Endothelial cell of umbilical vein (primary cell): Measurements from ENCODE around the gene MGAT4A. TPM values are rescaled to one million over a fixed set of nuclear protein-coding genes. Genes with fewer than 3 reads are reported as not detected.

Experiments
- BruUV-seq: library from RNA; stranded (reverse); fragments of 400-500 nt; replicated peaks from 2 replicates; lab custom pipeline; 2021; lab: Mats Ljungman, UMichigan
- CTCF ChIA-PET: fragments of 300-600, 350-600 bp; sonication (Branson Sonifier 250); formaldehyde crosslinking; loops from one replicate; lab custom pipeline; 2021; ENCODE audit warnings: antibody characterized with exemption, inconsistent platforms; lab: Charles Lee
- POLR2A ChIA-PET: fragments of 300-600, 350-600 bp; sonication (Branson Sonifier 250); formaldehyde crosslinking; loops from one replicate; lab custom pipeline; 2021; ENCODE audit warnings: antibody characterized with exemption, inconsistent platforms; lab: Charles Lee
- DNase-seq: peaks from one replicate; pipeline ENCODE4 v3.0.0-alpha.2; 2011; ENCODE audit warnings: low read depth, low spot score
- FAIRE-seq: peaks from 2 replicates; lab custom pipeline; 2011; peaks lifted over from hg19 to GRCh38; lab: Jason Lieb, UNC
- H2AFZ ChIP-seq: 2 replicates; pipeline ENCODE4 v1.6.0; 2012; ENCODE audit warnings: low read depth, low read length, control low read depth, inconsistent platforms
- H3K27ac ChIP-seq: 2 replicates; pipeline ENCODE4 v1.5.1; 2011; ENCODE audit warnings: low read depth, mild to moderate bottlenecking, control low read depth, low read length, moderate library complexity; ENCODE audit not compliant: insufficient read depth
- H3K27me3 ChIP-seq, 2 experiments: 2 replicates each; pipeline versions ENCODE4 v1.6.0 to v1.6.1; 2011; ENCODE audit warnings: low read length in 2 of 2, mixed read lengths in 1 of 2; ENCODE audit not compliant: control insufficient read depth in 2 of 2, insufficient read depth in 2 of 2
- H3K36me3 ChIP-seq, 2 experiments: 2 replicates in 1 of 2; 3 replicates in 1 of 2; pipeline ENCODE4 v1.5.1; 2011; ENCODE audit warnings: low read length in 2 of 2, mild to moderate bottlenecking in 1 of 2, moderate library complexity in 1 of 2; ENCODE audit not compliant: control insufficient read depth in 2 of 2, insufficient read depth in 2 of 2; ENCODE audit errors: extremely low read depth in 1 of 2
- H3K4me1 ChIP-seq: 3 replicates; pipeline ENCODE4 v1.5.1; 2011; ENCODE audit warnings: mild to moderate bottlenecking, low read length; ENCODE audit not compliant: control insufficient read depth, insufficient read depth; ENCODE audit errors: extremely low read depth
- H3K4me2 ChIP-seq: 2 replicates; pipeline ENCODE4 v1.6.1; 2011; ENCODE audit warnings: low read length, control low read depth, mixed read lengths; ENCODE audit not compliant: insufficient read depth
- H3K4me3 ChIP-seq, 3 experiments: fragments of 200-600 bp in 1 of 3; sonication (generic), shearing (Covaris generic) in 1 of 3; replicated peaks in 1 of 3; 2 replicates each; pipeline ENCODE4 v1.5.1; 2011 to 2016; ENCODE audit warnings: control low read depth in 3 of 3, low read length in 3 of 3, mild to moderate bottlenecking in 2 of 3, inconsistent platforms in 1 of 3, low read depth in 1 of 3, moderate library complexity in 1 of 3; ENCODE audit not compliant: insufficient read depth in 1 of 3
- H3K79me2 ChIP-seq: 2 replicates; pipeline ENCODE4 v1.6.0; 2012; ENCODE audit warnings: low read length, inconsistent platforms; ENCODE audit not compliant: control insufficient read depth, insufficient read depth
- H3K9ac ChIP-seq: replicated peaks from 2 replicates; pipeline ENCODE3; 2011; ENCODE audit warnings: low read length, control low read depth; ENCODE audit not compliant: insufficient read depth; ENCODE audit errors: extremely low read depth
- H3K9me1 ChIP-seq: replicated peaks from 3 replicates; pipeline ENCODE4 v1.6.0; 2011; ENCODE audit warnings: mild to moderate bottlenecking, low read length; ENCODE audit not compliant: control insufficient read depth, insufficient read depth; ENCODE audit errors: extremely low read depth
- H3K9me3 ChIP-seq: replicated peaks from 2 replicates; pipeline ENCODE4 v1.5.1; 2012; ENCODE audit warnings: low read length, inconsistent platforms; ENCODE audit not compliant: control insufficient read depth, insufficient read depth
- H4K20me1 ChIP-seq: replicated peaks from 2 replicates; pipeline ENCODE3; 2011; ENCODE audit warnings: mild to moderate bottlenecking, low read length; ENCODE audit not compliant: control insufficient read depth, insufficient read depth; ENCODE audit errors: extremely low read depth
- CTCF ChIP-seq, 2 donors: IDR thresholded peaks; 1 replicate in 1 of 2; 2 replicates in 1 of 2; pipeline ENCODE4 v1.5.1; 2011; ENCODE audit warnings: low read length in 2 of 2, mild to moderate bottlenecking in 2 of 2, moderate library complexity in 2 of 2, control low read depth in 1 of 2, inconsistent platforms in 1 of 2, low read depth in 1 of 2; ENCODE audit not compliant: insufficient read depth in 1 of 2; ENCODE audit errors: extremely low read depth in 1 of 2
- EZH2 ChIP-seq: IDR thresholded peaks from 2 replicates; pipeline ENCODE4 v1.6.1; 2012; ENCODE audit warnings: borderline replicate concordance, low read depth, mild to moderate bottlenecking, moderate library complexity, low read length, inconsistent platforms; ENCODE audit not compliant: severe bottlenecking
- FOS ChIP-seq: IDR thresholded peaks from 2 replicates; pipeline ENCODE4 v1.6.1; 2011; ENCODE audit warnings: mild to moderate bottlenecking, low read length, moderate library complexity, borderline replicate concordance; ENCODE audit not compliant: insufficient read depth
- GATA2 ChIP-seq: IDR thresholded peaks from 2 replicates; pipeline ENCODE4 v1.7.0; 2011; ENCODE audit warnings: low read depth, mild to moderate bottlenecking, moderate library complexity, mixed read lengths, low read length; ENCODE audit not compliant: insufficient read length, insufficient read depth
- JUN ChIP-seq: IDR thresholded peaks from 2 replicates; pipeline ENCODE4 v1.6.1; 2011; ENCODE audit warnings: borderline replicate concordance, low read depth; ENCODE audit not compliant: insufficient read length, insufficient read depth
- MAX ChIP-seq: IDR thresholded peaks from 2 replicates; pipeline ENCODE4 v1.6.1; 2011; ENCODE audit not compliant: insufficient read depth, insufficient read length
- MYC ChIP-seq: IDR thresholded peaks from one replicate; pipeline ENCODE4 v1.6.1; 2011; ENCODE audit warnings: mild to moderate bottlenecking, low read depth, low read length
- POLR2A ChIP-seq: IDR thresholded peaks from 2 replicates; pipeline ENCODE4 v1.6.1; 2012; ENCODE audit warnings: low read depth, mild to moderate bottlenecking, control low read depth, low read length
- POLR2AphosphoS5 ChIP-seq: IDR thresholded peaks from 2 replicates; pipeline ENCODE4 v1.6.1; 2012; ENCODE audit warnings: low read depth, mild to moderate bottlenecking, control low read depth, low read length, moderate library complexity; ENCODE audit not compliant: insufficient read depth
- dilution Hi-C: fragments of 300-500 bp; cut with MboI; formaldehyde crosslinking; loops from one replicate; pipeline ENCODE4 v1.15.0; 2019; ENCODE audit warnings: low sequenced_read_pairs; ENCODE audit not compliant: extremely low pct_ligation_motif_present
- intact Hi-C: fragments of 100-400 bp; cut with micrococcal nuclease; formaldehyde crosslinking; loops from one replicate; pipeline ENCODE4 v1.10.0; 2022
- polyA plus RNA-seq, 4 experiments: library from polyadenylated mRNA; depleted of rRNA in 3 of 4; stranded (reverse) in 3 of 4; unstranded in 1 of 4; fragments of >200 nt; gene quantifications; 2 replicates each; pipeline versions ENCODE4 v1.2.1 to v1.2.3, GENCODE V29; 2011 to 2012; ENCODE audit warnings: missing spikeins in 1 of 4
- total RNA-seq: library from RNA; stranded (reverse); gene quantifications from 2 replicates; pipeline ENCODE4 v1.2.3, GENCODE V29; 2021

MGAT4A gene
- total and polyA plus RNA-seq, 2 donors (not counting 3 experiments of a cell fraction or from before 2014, with no cell fraction given): 9.2 to 42.2 TPM

GRCh38 chr2:98759338-98759737 lies 28.4 kb upstream of the MGAT4A start:
- H3K9ac ChIP-seq: no peak overlapping the region
- no peaks in the 10 kb centered on the region for H3K27me3 ChIP-seq
- no peak for TF ChIP-seq FOS
- no peak for TF ChIP-seq POLR2A
- no peak for TF ChIP-seq JUN
- no peak for TF ChIP-seq GATA2
- TF ChIP-seq MAX: no peak
- TF ChIP-seq POLR2AphosphoS5: no peak
- no peak for TF ChIP-seq EZH2
- TF ChIP-seq CTCF (IDR thresholded peaks at IDR 0.05; ENCODE audit: extremely low read depth in 1 of 2, insufficient read depth in 1 of 2, low read depth in 1 of 2, low read length in 2 of 2): no peak
- TF ChIP-seq MYC: no peak
- no peaks in the 10 kb centered on the region for H3K9me3 ChIP-seq
- no peaks in the 10 kb centered on the region for H3K79me2 ChIP-seq
- H3K36me3 ChIP-seq: no peaks in the 10 kb centered on the region
- no peak overlapping the region for H3K4me2 ChIP-seq
- intact Hi-C loops (loop anchor here (2.0 to 10.0 kb wide), 3 partner anchors 63 to 575 kb away; partner anchors contain the start of genes EIF5B and TXNDC9), dilution Hi-C loops (no loop called here)
- ChIA-PET POLR2A (no interaction called here), CTCF (interaction anchor here (1.1 to 3.2 kb wide), 4 partner anchors 12 to 43 kb away, joined by 3 to 17 read pairs (median 6); partner anchors contain the start of gene MGAT4A)
- H3K27ac ChIP-seq: no peak overlapping the region
- peaks cover 20% of the 10 kb centered on the region for H3K4me1 ChIP-seq
- H3K9me1 ChIP-seq: no peaks in the 10 kb centered on the region
- FAIRE-seq (no peak), DNase-seq (no peak)
- BruUV-seq: no TSS peak
- H3K4me3 ChIP-seq: no peak overlapping the region
- no peak overlapping the region for H2AFZ ChIP-seq
- no peaks in the 10 kb centered on the region for H4K20me1 ChIP-seq
